ENCODE measurements around the gene SPATA2L. TPM values are rescaled to one million over a fixed set of nuclear protein-coding genes. Genes with fewer than 3 reads are reported as not detected.

SPATA2L gene
- polyA plus RNA-seq, 6 donors from 2014 or later: 5.9 to 18.8 (median 8.6) TPM

DNA sequence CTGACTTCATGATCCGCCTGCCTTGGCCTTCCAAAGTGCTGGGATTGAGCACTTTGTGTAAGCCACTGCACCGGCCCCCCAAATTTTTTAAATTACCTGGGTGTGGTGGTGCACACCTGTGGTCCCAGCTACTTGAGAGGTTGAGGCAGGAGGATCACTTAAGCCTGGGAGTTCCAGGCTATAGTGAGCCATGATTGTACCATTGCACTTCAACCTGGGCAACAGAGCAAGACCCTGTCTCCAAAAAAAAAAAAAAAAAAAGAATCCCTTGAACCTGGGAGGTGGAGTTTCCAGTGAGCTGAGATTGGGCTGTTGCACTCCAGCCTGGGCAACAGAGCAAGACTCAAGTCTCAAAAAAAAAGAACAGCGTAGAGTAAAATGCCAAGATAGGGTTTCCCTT, 35.0 kb upstream of the SPATA2L start:
- Mint-ChIP-seq H3K36me3 (no peaks in the 10 kb centered on the region), H3K4me1 (peaks cover 7 to 28% (median 26%) of the 10 kb centered on the region in 3 donors), H3K4me3 (no peak overlapping the region), H3K27ac (no peak overlapping the region), H3K27me3 (no peaks in the 10 kb centered on the region), H3K9me3 (no peaks in the 10 kb centered on the region)
- ATAC-seq (ENCODE audit: low read depth in 2 of 2) (no peak), DNase-seq (no peak)

DNA sequence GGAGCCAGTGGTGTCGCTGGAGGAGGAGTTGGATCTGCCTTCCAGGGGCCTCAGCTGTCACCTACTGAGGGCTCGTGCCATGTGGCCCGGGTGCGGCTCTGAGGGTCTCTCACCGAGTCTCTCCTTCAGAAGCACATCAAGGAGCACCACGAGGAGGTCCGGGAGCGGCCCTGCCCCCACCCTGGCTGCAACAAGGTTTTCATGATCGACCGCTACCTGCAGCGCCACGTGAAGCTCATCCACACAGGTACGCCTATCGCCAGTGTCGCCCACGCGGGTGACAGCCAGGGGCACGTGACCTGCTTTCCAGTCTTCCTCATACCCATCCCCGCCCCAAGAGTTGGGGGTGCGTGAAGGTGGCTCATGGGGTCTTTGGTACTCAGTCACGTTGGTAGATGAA, 32.3 kb upstream of the SPATA2L start:
- no peaks in the 10 kb centered on the region for H3K9me3 Mint-ChIP-seq
- no peak overlapping the region for H3K27ac Mint-ChIP-seq
- no peaks in the 10 kb centered on the region for H3K27me3 Mint-ChIP-seq
- no peak for ATAC-seq (ENCODE audit: low read depth in 2 of 2)
- no peak overlapping the region for H3K4me3 Mint-ChIP-seq
- peaks cover 8 to 26% (median 26%) of the 10 kb centered on the region in 3 donors for H3K4me1 Mint-ChIP-seq
- DNase-seq: no peak
- H3K36me3 Mint-ChIP-seq: no peaks in the 10 kb centered on the region

DNA sequence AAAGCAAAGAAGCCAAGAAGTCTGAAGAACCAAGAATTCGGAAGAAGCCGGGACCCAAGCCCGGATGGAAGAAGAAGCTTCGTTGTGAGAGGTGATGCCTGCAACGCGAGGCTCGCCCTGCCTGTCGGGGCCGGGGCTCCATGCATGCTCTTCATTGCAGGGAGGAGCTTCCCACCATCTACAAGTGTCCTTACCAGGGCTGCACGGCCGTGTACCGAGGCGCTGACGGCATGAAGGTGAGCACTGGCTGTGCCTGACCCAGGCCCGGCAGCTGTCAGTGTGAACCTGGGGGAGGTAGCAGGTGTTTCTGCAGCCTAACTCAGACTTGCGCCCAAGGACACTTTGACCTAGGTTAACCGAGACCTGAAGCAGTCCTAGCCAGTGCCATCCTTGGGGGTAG, 31.8 kb upstream of the SPATA2L start:
- ATAC-seq (ENCODE audit: low read depth in 2 of 2): no peak
- no peaks in the 10 kb centered on the region for H3K36me3 Mint-ChIP-seq
- no peaks in the 10 kb centered on the region for H3K27me3 Mint-ChIP-seq
- no peak overlapping the region for H3K27ac Mint-ChIP-seq
- H3K4me3 Mint-ChIP-seq: no peak overlapping the region
- H3K9me3 Mint-ChIP-seq: no peaks in the 10 kb centered on the region
- no peak for DNase-seq
- peaks cover 8 to 26% (median 26%) of the 10 kb centered on the region in 3 donors for H3K4me1 Mint-ChIP-seq

DNA sequence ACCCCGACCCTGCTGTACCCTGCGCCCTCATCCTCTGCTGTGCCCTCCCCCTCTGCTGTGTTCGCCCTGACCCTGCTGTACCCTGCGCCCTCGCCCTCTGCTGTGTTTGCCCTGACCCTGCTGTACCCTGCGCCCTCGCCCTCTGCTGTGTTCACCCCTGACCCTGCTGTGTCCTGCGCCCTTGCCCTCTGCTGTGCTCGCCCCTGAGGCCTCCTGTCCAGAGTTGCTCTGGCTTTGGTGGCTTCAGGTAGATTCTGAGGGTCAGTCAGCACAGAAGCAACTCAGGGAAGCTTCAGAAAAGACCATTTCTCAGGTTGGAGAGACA, 31.4 kb upstream of the SPATA2L start:
- Mint-ChIP-seq H3K27ac (peak overlapping the region in 3 of 6 donors; percentile 53 to 93 (median 68)), H3K4me3 (no peak overlapping the region), H3K4me1 (peaks cover 8 to 26% (median 26%) of the 10 kb centered on the region in 3 donors), H3K9me3 (no peaks in the 10 kb centered on the region), H3K27me3 (no peaks in the 10 kb centered on the region), H3K36me3 (no peaks in the 10 kb centered on the region)
- no peak for DNase-seq
- no peak for ATAC-seq (ENCODE audit: low read depth in 2 of 2)

DNA sequence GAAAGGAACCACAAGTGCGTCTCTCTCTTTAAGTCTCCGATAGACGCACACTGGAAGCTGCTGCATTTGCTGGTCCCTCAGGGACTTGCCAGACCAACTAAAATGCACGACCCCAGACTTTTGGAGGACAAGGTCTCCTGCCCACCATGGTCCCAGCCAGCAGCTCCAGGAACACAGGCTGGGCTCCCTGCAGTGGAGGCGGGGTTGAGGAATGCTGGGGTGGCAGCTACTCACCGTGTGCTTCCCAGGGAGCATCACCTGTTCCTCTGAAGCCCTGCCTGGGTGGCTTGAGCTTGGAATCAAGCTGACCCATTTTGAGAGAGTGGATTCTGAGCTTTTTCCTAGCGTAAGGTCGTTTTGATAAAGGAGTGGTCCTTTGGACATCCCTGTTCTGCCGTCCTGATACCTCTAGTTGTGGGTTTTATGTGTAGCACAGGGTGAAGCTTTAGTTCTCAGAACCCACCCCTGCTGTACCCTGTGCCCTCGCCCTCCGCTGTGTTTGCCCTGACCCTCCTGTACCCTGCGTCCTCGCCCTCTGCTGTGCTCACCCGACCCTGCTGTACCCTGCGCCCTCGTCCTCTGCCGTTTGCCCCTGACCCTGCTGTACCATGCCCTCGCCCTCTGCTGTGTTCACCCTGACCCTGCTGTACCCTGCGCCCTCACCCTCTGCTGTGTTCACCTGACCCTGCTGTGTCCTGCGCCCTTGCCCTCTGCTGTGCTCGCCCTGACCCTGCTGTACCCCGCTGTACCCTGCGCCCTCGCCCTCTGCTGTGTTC, 30.8 kb upstream of the SPATA2L start:
- Mint-ChIP-seq H3K27me3 (no peaks in the 10 kb centered on the region), H3K4me1 (peaks cover 8 to 25% (median 22%) of the 10 kb centered on the region in 3 donors), H3K9me3 (no peaks in the 10 kb centered on the region), H3K4me3 (peak overlapping the region in 1 of 8 donors; percentile 8), H3K36me3 (no peaks in the 10 kb centered on the region), H3K27ac (peak overlapping the region in 3 of 6 donors; percentile 66 to 91 (median 68))
- no peak for DNase-seq
- no peak for ATAC-seq (ENCODE audit: low read depth in 2 of 2)

DNA sequence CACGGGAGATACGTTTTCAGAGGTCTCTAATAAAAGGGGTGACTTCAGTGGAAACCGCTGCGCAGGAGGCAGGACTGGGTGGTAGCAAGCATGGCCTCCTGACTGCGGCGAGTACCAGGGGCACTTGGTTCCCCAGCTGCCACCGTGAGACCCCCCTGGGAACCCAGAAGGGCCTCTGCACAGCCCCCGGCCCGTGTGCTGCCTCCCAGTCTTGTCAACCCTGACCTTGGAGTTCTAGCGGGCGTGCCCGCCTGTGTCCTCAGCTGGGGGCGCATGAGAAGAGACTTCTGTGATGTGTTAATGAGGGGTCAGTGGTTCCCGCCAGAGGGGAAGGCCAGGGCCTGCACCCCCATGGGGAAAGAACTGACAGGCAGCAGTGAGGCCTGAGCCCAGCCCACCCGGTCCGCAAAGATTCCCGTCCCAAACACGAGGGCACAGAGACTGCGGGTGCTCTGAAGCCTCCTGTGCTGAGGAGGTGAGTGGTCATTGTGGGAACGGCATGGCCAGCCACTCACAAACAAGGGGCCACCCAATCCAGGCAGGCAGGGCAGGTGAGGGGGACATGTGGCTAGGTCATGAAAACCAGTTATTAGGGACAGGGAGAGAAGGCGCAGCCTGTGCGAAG, 29.2 kb upstream of the SPATA2L start:
- H3K9me3 Mint-ChIP-seq: no peaks in the 10 kb centered on the region
- no peaks in the 10 kb centered on the region for H3K27me3 Mint-ChIP-seq
- H3K4me1 Mint-ChIP-seq: peaks cover 11 to 20% (median 20%) of the 10 kb centered on the region in 3 donors
- no peaks in the 10 kb centered on the region for H3K36me3 Mint-ChIP-seq
- H3K27ac Mint-ChIP-seq: peak overlapping the region in 1 of 6 donors; percentile 73
- no peak overlapping the region for H3K4me3 Mint-ChIP-seq
- DNase-seq: no peak
- no peak for ATAC-seq (ENCODE audit: low read depth in 2 of 2)

DNA sequence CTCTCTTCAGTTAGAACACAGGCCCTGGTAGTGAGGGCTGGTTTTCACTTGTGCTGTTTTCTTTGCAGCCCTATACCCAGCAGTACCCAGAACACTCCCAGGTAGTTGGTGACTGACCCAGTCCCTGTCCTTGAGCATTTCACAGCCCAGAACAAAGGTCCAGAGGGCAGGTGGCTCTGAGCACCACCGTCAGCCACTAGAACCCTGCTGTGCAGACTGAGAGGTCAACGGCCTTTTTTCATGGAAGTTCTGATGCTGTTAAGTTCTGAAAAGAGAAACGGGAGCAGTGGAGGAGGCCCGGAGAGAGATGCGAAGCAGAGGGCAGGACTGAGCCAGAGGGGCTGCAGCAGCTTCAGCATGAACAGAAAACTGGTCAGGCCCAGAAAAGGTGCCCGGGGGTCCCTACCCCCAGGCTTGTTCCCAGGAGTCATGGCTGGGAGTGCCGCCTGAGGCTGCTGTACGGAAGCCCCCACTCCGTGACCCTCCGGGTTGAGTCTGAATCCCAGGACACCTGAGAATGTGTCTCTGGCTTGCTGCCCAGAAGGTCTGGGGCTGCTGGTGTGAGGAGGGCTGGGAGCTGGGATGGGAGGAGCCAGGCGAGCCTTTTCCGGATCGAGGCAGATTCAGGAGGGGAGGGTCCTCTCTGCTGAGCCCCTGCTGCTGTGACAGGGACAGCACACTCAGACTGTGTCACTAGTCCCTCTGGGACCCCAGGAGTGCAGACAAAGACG, 28.5 kb upstream of the SPATA2L start:
- peak overlapping the region in 2 of 6 donors; percentile 62 to 76 for H3K27ac Mint-ChIP-seq

DNA sequence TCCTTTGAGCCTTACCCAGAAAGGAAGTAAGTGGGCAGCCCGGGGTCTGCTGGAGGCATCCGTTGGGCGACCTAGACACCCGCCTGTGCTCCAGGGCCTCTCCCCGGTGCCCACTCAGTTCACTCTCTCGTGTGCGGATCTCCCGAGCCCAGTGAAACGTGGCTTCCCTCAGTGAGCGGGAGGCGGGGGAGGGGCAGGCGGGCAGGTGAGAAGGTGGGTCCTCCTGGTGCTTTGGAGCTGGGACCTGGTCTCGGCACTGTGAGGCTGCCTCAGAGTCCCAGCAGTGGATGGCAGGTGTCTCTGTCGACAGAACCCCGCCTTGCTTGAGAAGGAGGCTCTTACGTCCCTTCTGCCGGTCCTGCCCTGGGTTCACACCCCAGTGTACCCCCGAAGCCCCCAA, 27.8 kb upstream of the SPATA2L start:
- Mint-ChIP-seq H3K36me3 (no peaks in the 10 kb centered on the region), H3K4me1 (peaks cover 15 to 20% (median 19%) of the 10 kb centered on the region in 3 donors), H3K27ac (no peak overlapping the region), H3K9me3 (no peaks in the 10 kb centered on the region), H3K27me3 (no peaks in the 10 kb centered on the region), H3K4me3 (no peak overlapping the region)
- no peak for DNase-seq
- ATAC-seq (ENCODE audit: low read depth in 2 of 2): no peak

More for the DNA sequence above, 28.5 kb upstream of the SPATA2L start:
- Mint-ChIP-seq H3K4me1 (peaks cover 11 to 20% (median 20%) of the 10 kb centered on the region in 3 donors), H3K4me3 (no peak overlapping the region), H3K36me3 (no peaks in the 10 kb centered on the region), H3K27me3 (no peaks in the 10 kb centered on the region), H3K9me3 (no peaks in the 10 kb centered on the region)
- ATAC-seq (ENCODE audit: low read depth in 2 of 2): no peak
- no peak for DNase-seq

DNA sequence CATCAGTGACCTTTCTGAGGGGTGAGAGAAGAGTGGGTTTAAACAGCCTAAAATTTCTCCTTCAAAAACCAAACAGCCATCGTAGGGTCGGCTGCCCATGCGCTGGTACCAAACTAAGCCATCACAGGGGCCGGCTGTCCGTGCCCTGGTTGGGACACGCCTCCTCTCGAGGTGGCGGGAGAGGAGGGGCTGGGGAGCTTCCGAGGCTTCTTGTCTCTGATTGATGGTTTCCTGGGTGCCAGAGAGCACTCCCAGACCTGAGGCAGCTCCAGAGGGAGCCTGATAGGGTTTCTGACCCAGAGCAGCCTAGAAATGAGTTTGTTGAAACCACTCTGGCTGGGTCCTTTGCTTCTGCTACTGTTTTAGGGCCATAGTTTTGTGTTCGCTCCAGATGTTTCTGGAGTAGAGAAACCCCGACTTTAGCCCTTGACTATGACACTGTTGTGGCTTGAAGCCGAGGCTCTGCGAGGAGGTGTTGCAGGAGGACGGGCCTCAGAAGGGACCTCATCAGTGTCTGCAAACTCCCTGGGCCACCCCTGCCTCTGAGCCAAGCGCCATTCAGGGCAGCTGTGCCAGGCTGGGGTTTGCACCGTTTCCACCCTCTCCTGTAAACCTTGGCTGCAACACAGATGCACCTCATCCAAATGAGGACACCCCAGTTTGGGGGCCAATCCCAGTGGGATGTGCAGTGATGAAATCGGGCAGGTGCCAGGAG, 26.1 kb upstream of the SPATA2L start:
- DNase-seq: no peak
- Mint-ChIP-seq H3K4me3 (no peak overlapping the region), H3K4me1 (peaks cover 19 to 30% (median 24%) of the 10 kb centered on the region in 3 donors), H3K9me3 (no peaks in the 10 kb centered on the region), H3K27me3 (no peaks in the 10 kb centered on the region), H3K27ac (peak overlapping the region in 1 of 6 donors; percentile 49), H3K36me3 (peaks cover 0 to 7% of the 10 kb centered on the region in 2 donors)
- ATAC-seq (ENCODE audit: low read depth in 2 of 2): no peak

DNA sequence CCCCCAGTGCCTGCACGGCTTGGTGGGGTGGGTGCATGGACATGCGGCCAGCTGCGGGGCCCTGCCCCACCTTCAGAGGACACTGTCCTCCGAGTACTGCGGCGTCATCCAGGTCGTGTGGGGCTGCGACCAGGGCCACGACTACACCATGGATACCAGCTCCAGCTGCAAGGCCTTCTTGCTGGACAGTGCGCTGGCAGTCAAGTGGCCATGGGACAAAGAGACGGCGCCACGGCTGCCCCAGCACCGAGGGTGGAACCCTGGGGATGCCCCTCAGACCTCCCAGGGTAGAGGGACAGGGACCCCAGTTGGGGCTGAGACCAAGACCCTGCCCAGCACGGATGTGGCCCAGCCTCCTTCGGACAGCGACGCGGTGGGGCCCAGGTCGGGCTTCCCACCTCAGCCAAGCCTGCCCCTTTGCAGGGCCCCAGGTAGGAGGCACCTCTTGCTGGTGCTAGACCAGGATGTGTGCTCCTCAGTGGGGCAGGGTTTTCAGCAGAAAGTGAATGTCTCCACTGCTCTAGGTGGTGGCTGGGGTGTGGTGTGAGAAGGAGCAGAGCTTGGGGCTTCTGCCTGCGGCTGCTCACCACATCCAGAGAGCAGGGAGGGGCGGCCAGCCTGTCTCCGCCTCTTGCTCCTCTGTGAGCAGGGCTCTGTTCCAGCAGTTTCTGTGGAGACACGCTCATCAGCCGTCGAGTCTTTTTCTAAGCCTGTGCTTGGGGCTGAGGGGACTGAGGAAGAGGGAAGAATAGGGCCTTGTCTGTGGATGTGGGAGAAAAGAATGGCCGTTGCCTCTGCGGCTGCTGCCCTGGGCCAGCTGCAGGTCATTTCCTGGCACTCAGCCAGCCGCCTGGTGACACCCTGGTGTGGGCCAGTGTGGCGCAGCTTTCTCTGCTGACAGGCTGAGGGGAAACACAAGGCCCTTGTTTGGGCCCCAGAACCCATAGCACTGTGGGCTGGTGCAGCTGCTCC, 22.1 kb upstream of the SPATA2L start:
- peak overlapping the region; percentile 74 to 95 (median 90) for H3K4me3 Mint-ChIP-seq
- DNase-seq (no peak), ATAC-seq (ENCODE audit: low read depth in 2 of 2) (no peak)
- no peaks in the 10 kb centered on the region for H3K9me3 Mint-ChIP-seq
- peak overlapping the region in 4 of 6 donors; percentile 14 to 98 (median 93) for H3K27ac Mint-ChIP-seq
- H3K4me1 Mint-ChIP-seq: peaks cover 22 to 33% (median 24%) of the 10 kb centered on the region in 3 donors
- H3K27me3 Mint-ChIP-seq: no peaks in the 10 kb centered on the region
- H3K36me3 Mint-ChIP-seq: peaks cover 0 to 7% of the 10 kb centered on the region in 2 donors

DNA sequence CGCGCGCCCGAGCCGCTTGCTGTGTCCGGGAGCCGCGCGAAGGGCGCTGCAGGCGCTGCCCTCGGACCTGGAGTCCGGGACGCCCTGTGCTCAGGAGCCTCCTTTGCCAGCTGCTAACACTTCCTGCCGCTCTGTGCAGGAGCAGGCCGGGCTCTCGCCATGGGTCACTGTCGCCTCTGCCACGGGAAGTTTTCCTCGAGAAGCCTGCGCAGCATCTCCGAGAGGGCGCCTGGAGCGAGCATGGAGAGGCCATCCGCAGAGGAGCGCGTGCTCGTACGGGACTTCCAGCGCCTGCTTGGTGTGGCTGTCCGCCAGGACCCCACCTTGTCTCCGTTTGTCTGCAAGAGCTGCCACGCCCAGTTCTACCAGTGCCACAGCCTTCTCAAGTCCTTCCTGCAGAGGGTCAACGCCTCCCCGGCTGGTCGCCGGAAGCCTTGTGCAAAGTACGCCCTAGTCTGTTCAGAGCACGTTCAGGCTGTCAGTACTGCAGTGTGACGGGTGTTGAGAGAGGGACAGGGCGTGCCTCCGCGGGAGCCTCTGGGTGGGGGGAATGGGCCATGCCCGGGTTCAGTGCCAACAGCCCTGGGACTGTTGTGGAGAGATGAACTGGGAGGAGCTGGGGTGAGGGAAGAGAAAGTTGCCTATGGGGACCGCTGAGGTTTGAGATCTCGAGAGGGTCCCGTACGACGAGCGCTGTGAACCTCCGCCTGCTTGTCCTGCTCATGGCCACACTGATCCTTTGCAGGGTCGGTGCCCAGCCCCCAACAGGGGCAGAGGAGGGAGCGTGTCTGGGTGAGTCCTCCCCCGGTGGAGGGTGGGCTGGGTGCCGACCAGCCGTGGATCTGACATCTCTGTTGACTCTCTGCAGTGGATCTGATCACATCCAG, 21.1 kb upstream of the SPATA2L start:
- H3K27me3 Mint-ChIP-seq: no peaks in the 10 kb centered on the region
- peak in 1 of 2 donors; percentile 7 for ATAC-seq (ENCODE audit: low read depth in 2 of 2)
- H3K9me3 Mint-ChIP-seq: no peaks in the 10 kb centered on the region
- peak overlapping the region; percentile 78 to 98 (median 93) for H3K27ac Mint-ChIP-seq
- DNase-seq: peak; percentile 34
- H3K36me3 Mint-ChIP-seq: peaks cover 0 to 7% of the 10 kb centered on the region in 2 donors
- H3K4me1 Mint-ChIP-seq: peaks cover 24 to 33% (median 31%) of the 10 kb centered on the region in 3 donors
- peak overlapping the region; percentile 74 to 95 (median 90) for H3K4me3 Mint-ChIP-seq
